Nephron progenitor cell (in vitro differentiated cells): ENCODE results near the gene RNF166.

Experiments
- DNase-seq: peaks from one replicate; pipeline ENCODE4 v3.0.0; 2021
- H3K27ac Mint-ChIP-seq: 2 replicates; pipeline ENCODE4 v1.8.0; 2021; ENCODE audit warnings: mild to moderate bottlenecking, moderate library complexity, mixed read lengths
- H3K27me3 Mint-ChIP-seq: 2 replicates; pipeline ENCODE4 v1.8.0; 2021; ENCODE audit warnings: mild to moderate bottlenecking, low read depth, mixed read lengths; ENCODE audit not compliant: poor library complexity
- H3K36me3 Mint-ChIP-seq: 2 replicates; pipeline ENCODE4 v1.8.0; 2021; ENCODE audit warnings: low read depth, mixed read lengths
- H3K4me1 Mint-ChIP-seq: 2 replicates; pipeline ENCODE4 v1.8.0; 2021; ENCODE audit warnings: mixed read lengths
- H3K4me3 Mint-ChIP-seq: 2 replicates; pipeline ENCODE4 v1.8.0; 2021; ENCODE audit warnings: mild to moderate bottlenecking, moderate library complexity, mixed read lengths
- H3K9me3 Mint-ChIP-seq: 2 replicates; pipeline ENCODE4 v1.8.0; 2021; ENCODE audit warnings: mild to moderate bottlenecking, moderate library complexity, mixed read lengths
- CTCF ChIP-seq: fragments of 200-600 bp; sonication (generic); IDR thresholded peaks from 2 replicates; pipeline ENCODE4 v1.5.0; 2021; ENCODE audit warnings: antibody characterized with exemption

The RNF166 gene

GRCh38 chr16:88722784-88723506 is 16.7 kb upstream of the RNF166 start:
- no peaks in the 10 kb centered on the region for H3K9me3 Mint-ChIP-seq
- H3K4me3 Mint-ChIP-seq = no peak overlapping the region
- no peak overlapping the region for H3K27ac Mint-ChIP-seq
- no peaks in the 10 kb centered on the region for H3K4me1 Mint-ChIP-seq
- TF ChIP-seq CTCF = no peak
- no peaks in the 10 kb centered on the region for H3K27me3 Mint-ChIP-seq
- no peak for DNase-seq
- no peaks in the 10 kb centered on the region for H3K36me3 Mint-ChIP-seq

GRCh38 chr16:88721815-88722755 is 15.9 kb upstream of the RNF166 start:
- H3K4me3 Mint-ChIP-seq = no peak overlapping the region
- no peak for DNase-seq
- peaks cover 4% of the 10 kb centered on the region for H3K36me3 Mint-ChIP-seq
- H3K4me1 Mint-ChIP-seq = peaks cover 4% of the 10 kb centered on the region
- H3K9me3 Mint-ChIP-seq = no peaks in the 10 kb centered on the region
- no peak overlapping the region for H3K27ac Mint-ChIP-seq
- no peak for TF ChIP-seq CTCF
- no peaks in the 10 kb centered on the region for H3K27me3 Mint-ChIP-seq

GRCh38 chr16:88721236-88721635 is 15.0 kb upstream of the RNF166 start:
- H3K27me3 Mint-ChIP-seq = no peaks in the 10 kb centered on the region
- H3K36me3 Mint-ChIP-seq = peaks cover 5% of the 10 kb centered on the region
- no peaks in the 10 kb centered on the region for H3K9me3 Mint-ChIP-seq
- TF ChIP-seq CTCF = no peak
- DNase-seq = no peak
- no peak overlapping the region for H3K27ac Mint-ChIP-seq
- peaks cover 5% of the 10 kb centered on the region for H3K4me1 Mint-ChIP-seq
- H3K4me3 Mint-ChIP-seq = no peak overlapping the region

GRCh38 chr16:88720396-88720970 is 14.3 kb upstream of the RNF166 start:
- Mint-ChIP-seq H3K4me3 (no peak overlapping the region), H3K27ac (no peak overlapping the region), H3K36me3 (peaks cover 5% of the 10 kb centered on the region), H3K9me3 (no peaks in the 10 kb centered on the region), H3K4me1 (peaks cover 5% of the 10 kb centered on the region), H3K27me3 (no peaks in the 10 kb centered on the region)
- TF ChIP-seq CTCF = no peak
- DNase-seq = no peak

- no peak overlapping the region for H3K27ac Mint-ChIP-seq
- H3K36me3 Mint-ChIP-seq = peaks cover 5% of the 10 kb centered on the region
- H3K4me1 Mint-ChIP-seq = peaks cover 5% of the 10 kb centered on the region
- no peak for DNase-seq
- H3K9me3 Mint-ChIP-seq = no peaks in the 10 kb centered on the region
- no peak overlapping the region for H3K4me3 Mint-ChIP-seq
- no peak for TF ChIP-seq CTCF
- H3K27me3 Mint-ChIP-seq = no peaks in the 10 kb centered on the region
Observed at GRCh38 chr16:88719933-88720296, 13.7 kb upstream of the RNF166 start.
